Stomach (tissue), 4 donors: ENCODE measurements around the gene SLFN14.

Source experiments
- POLR2A ChIP-seq, 4 donors: fragments of 450-650 bp; IDR thresholded peaks; one replicate each; pipeline ENCODE4 v1.6.1; 2016; ENCODE audit warnings: antibody characterized with exemption in 4 of 4, control low read depth in 2 of 4, mild to moderate bottlenecking in 1 of 4, moderate library complexity in 1 of 4
- POLR2AphosphoS5 ChIP-seq, 3 donors: sonication (generic); formaldehyde crosslinking; IDR thresholded peaks; one replicate each; pipeline ENCODE4 v1.6.1; 2016; ENCODE audit warnings: antibody characterized with exemption in 3 of 3
- TF ChIP-seq, protein P1 (sequence below), 7 experiments: fragments of 450-650 bp in 4 of 7; fragments of 200-600 bp in 3 of 7; sonication (generic) in 3 of 7; IDR thresholded peaks; one replicate each; pipeline ENCODE4 v1.5.1; 2016 to 2019; ENCODE audit warnings: antibody characterized with exemption in 7 of 7, control low read depth in 2 of 7, mild to moderate bottlenecking in 1 of 7

GRCh38 chr17:35521150-35521549 is 39.5 kb downstream of the SLFN14 start:
- TF ChIP-seq, protein P1, sequence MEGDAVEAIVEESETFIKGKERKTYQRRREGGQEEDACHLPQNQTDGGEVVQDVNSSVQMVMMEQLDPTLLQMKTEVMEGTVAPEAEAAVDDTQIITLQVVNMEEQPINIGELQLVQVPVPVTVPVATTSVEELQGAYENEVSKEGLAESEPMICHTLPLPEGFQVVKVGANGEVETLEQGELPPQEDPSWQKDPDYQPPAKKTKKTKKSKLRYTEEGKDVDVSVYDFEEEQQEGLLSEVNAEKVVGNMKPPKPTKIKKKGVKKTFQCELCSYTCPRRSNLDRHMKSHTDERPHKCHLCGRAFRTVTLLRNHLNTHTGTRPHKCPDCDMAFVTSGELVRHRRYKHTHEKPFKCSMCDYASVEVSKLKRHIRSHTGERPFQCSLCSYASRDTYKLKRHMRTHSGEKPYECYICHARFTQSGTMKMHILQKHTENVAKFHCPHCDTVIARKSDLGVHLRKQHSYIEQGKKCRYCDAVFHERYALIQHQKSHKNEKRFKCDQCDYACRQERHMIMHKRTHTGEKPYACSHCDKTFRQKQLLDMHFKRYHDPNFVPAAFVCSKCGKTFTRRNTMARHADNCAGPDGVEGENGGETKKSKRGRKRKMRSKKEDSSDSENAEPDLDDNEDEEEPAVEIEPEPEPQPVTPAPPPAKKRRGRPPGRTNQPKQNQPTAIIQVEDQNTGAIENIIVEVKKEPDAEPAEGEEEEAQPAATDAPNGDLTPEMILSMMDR (IDR thresholded peaks at IDR 0.05), result no peak
- TF ChIP-seq POLR2A (IDR thresholded peaks at IDR 0.05), result no peak
- no peak for TF ChIP-seq POLR2AphosphoS5 (IDR thresholded peaks at IDR 0.05)
